SJCRH30 (cell line): ENCODE data around the gene CD300H. TPM values are rescaled to one million over a fixed set of nuclear protein-coding genes. Genes with fewer than 3 reads are reported as not detected.

ENCODE experiments used
- DNase-seq, 2 experiments: peaks; one replicate each; pipeline ENCODE4 v3.0.0-alpha.2; 2015 to 2020
- H3K27ac ChIP-seq: fragments of 250-450 bp; sonication (Bioruptor Pico); 2 replicates; pipeline ENCODE4 v1.5.1; 2020; ENCODE audit warnings: mild to moderate bottlenecking, moderate library complexity
- H3K27me3 ChIP-seq: fragments of 250-450 bp; sonication (Bioruptor Pico); 2 replicates; pipeline ENCODE4 v1.5.1; 2020; ENCODE audit warnings: mild to moderate bottlenecking, moderate library complexity
- H3K36me3 ChIP-seq: fragments of 250-450 bp; sonication (Bioruptor Pico); 2 replicates; pipeline ENCODE4 v1.5.1; 2020; ENCODE audit warnings: mild to moderate bottlenecking, moderate library complexity
- H3K4me1 ChIP-seq: fragments of 250-450 bp; sonication (Bioruptor Pico); 2 replicates; pipeline ENCODE4 v1.5.1; 2020; ENCODE audit warnings: mild to moderate bottlenecking, moderate library complexity
- H3K4me3 ChIP-seq: fragments of 250-450 bp; sonication (Bioruptor Pico); 2 replicates; pipeline ENCODE4 v1.5.1; 2020; ENCODE audit warnings: mild to moderate bottlenecking, moderate library complexity
- H3K9me3 ChIP-seq: fragments of 250-450 bp; sonication (Bioruptor Pico); replicated peaks from 2 replicates; pipeline ENCODE4 v1.5.1; 2020; ENCODE audit warnings: mild to moderate bottlenecking, moderate library complexity
- total RNA-seq: library from RNA; depleted of rRNA; stranded (reverse); fragments of >200 nt; shearing (Covaris generic); gene quantifications from 2 replicates; pipeline ENCODE4 v1.2.3, GENCODE V29; 2014

CD300H gene
- total RNA-seq, 1 experiment from 2014 or later, result not detected

GRCh38 chr17:74549343-74549742 is 18.0 kb downstream of the CD300H start:
- Histone ChIP-seq H3K9me3 (no peaks in the 10 kb centered on the region), H3K36me3 (no peaks in the 10 kb centered on the region), H3K4me1 (no peaks in the 10 kb centered on the region), H3K27ac (no peak overlapping the region), H3K27me3 (peaks cover 77% of the 10 kb centered on the region), H3K4me3 (no peak overlapping the region)
- no peak for DNase-seq

- H3K9me3 ChIP-seq, result no peaks in the 10 kb centered on the region
- DNase-seq, result peak in 1 of 2 experiments; percentile 18
- H3K4me3 ChIP-seq, result no peak overlapping the region
- no peaks in the 10 kb centered on the region for H3K4me1 ChIP-seq
- no peaks in the 10 kb centered on the region for H3K36me3 ChIP-seq
- H3K27ac ChIP-seq, result no peak overlapping the region
- H3K27me3 ChIP-seq, result peaks cover 75% of the 10 kb centered on the region
Measured at GRCh38 chr17:74547736-74548135, 19.6 kb downstream of the CD300H start.

- Histone ChIP-seq H3K4me1 (no peaks in the 10 kb centered on the region), H3K27me3 (peaks cover 72% of the 10 kb centered on the region), H3K9me3 (no peaks in the 10 kb centered on the region), H3K27ac (no peak overlapping the region), H3K4me3 (no peak overlapping the region), H3K36me3 (no peaks in the 10 kb centered on the region)
- no peak for DNase-seq
Measured at GRCh38 chr17:74547264-74547663, 20.0 kb downstream of the CD300H start.

GRCh38 chr17:74546586-74546985 is 20.7 kb downstream of the CD300H start:
- Histone ChIP-seq H3K36me3 (no peaks in the 10 kb centered on the region), H3K27me3 (peaks cover 72% of the 10 kb centered on the region), H3K4me1 (no peaks in the 10 kb centered on the region), H3K9me3 (no peaks in the 10 kb centered on the region), H3K4me3 (no peak overlapping the region), H3K27ac (no peak overlapping the region)
- no peak for DNase-seq

- Histone ChIP-seq H3K27me3 (peaks cover 72% of the 10 kb centered on the region), H3K27ac (no peak within 1 kb of the TSS), H3K9me3 (no peaks in the 10 kb centered on the region), H3K4me1 (no peaks in the 10 kb centered on the region), H3K36me3 (no peaks in the 10 kb centered on the region), H3K4me3 (no peak within 1 kb of the TSS)
- DNase-seq, result no peak
Measured at GRCh38 chr17:74545843-74546230, 21.5 kb downstream of the CD300H start, which contains the start of gene CD300C. Gene CD300C, minus strand, starts transcription at chr17:74546115. Its CDS starts 333 bp downstream, at chr17:74545782.

GRCh38 chr17:74544991-74545842 is 22.1 kb downstream of the CD300H start:
- no peak overlapping the region for H3K27ac ChIP-seq
- no peak for DNase-seq
- H3K27me3 ChIP-seq, result peaks cover 72% of the 10 kb centered on the region
- H3K36me3 ChIP-seq, result no peaks in the 10 kb centered on the region
- no peaks in the 10 kb centered on the region for H3K4me1 ChIP-seq
- H3K4me3 ChIP-seq, result no peak overlapping the region
- H3K9me3 ChIP-seq, result no peaks in the 10 kb centered on the region

- peaks cover 63% of the 10 kb centered on the region for H3K27me3 ChIP-seq
- H3K4me1 ChIP-seq, result no peaks in the 10 kb centered on the region
- no peak for DNase-seq
- no peaks in the 10 kb centered on the region for H3K9me3 ChIP-seq
- H3K27ac ChIP-seq, result no peak overlapping the region
- H3K36me3 ChIP-seq, result no peaks in the 10 kb centered on the region
- no peak overlapping the region for H3K4me3 ChIP-seq
Measured at GRCh38 chr17:74543891-74544760, 23.2 kb downstream of the CD300H start.

GRCh38 chr17:74543406-74543805 is 23.9 kb downstream of the CD300H start:
- no peaks in the 10 kb centered on the region for H3K36me3 ChIP-seq
- no peak overlapping the region for H3K4me3 ChIP-seq
- no peaks in the 10 kb centered on the region for H3K4me1 ChIP-seq
- no peak for DNase-seq
- no peak overlapping the region for H3K27ac ChIP-seq
- H3K9me3 ChIP-seq, result no peaks in the 10 kb centered on the region
- peaks cover 59% of the 10 kb centered on the region for H3K27me3 ChIP-seq

GRCh38 chr17:74542727-74543383 is 24.5 kb downstream of the CD300H start:
- H3K27ac ChIP-seq, result no peak overlapping the region
- H3K4me3 ChIP-seq, result no peak overlapping the region
- H3K9me3 ChIP-seq, result no peaks in the 10 kb centered on the region
- H3K4me1 ChIP-seq, result no peaks in the 10 kb centered on the region
- no peaks in the 10 kb centered on the region for H3K36me3 ChIP-seq
- peaks cover 55% of the 10 kb centered on the region for H3K27me3 ChIP-seq
- no peak for DNase-seq

- Histone ChIP-seq H3K9me3 (no peaks in the 10 kb centered on the region), H3K27ac (no peak overlapping the region), H3K36me3 (no peaks in the 10 kb centered on the region), H3K4me1 (no peaks in the 10 kb centered on the region), H3K4me3 (no peak overlapping the region), H3K27me3 (peaks cover 51% of the 10 kb centered on the region)
- DNase-seq, result no peak
Measured at GRCh38 chr17:74542166-74542565, 25.1 kb downstream of the CD300H start.

GRCh38 chr17:74541176-74542111 is 25.9 kb downstream of the CD300H start:
- H3K4me1 ChIP-seq, result no peaks in the 10 kb centered on the region
- H3K27ac ChIP-seq, result no peak overlapping the region
- peaks cover 51% of the 10 kb centered on the region for H3K27me3 ChIP-seq
- no peaks in the 10 kb centered on the region for H3K36me3 ChIP-seq
- no peak for DNase-seq
- no peaks in the 10 kb centered on the region for H3K9me3 ChIP-seq
- H3K4me3 ChIP-seq, result no peak overlapping the region

- DNase-seq, result no peak
- Histone ChIP-seq H3K27ac (no peak overlapping the region), H3K4me1 (no peaks in the 10 kb centered on the region), H3K36me3 (no peaks in the 10 kb centered on the region), H3K9me3 (0 out of 2 replicates have a peak, but pooled peaks cover 3% of the 10 kb centered on the region), H3K4me3 (no peak overlapping the region), H3K27me3 (peaks cover 40% of the 10 kb centered on the region)
Measured at GRCh38 chr17:74539281-74539820, 28.0 kb downstream of the CD300H start.

GRCh38 chr17:74536890-74537289 is 30.4 kb downstream of the CD300H start:
- Histone ChIP-seq H3K36me3 (no peaks in the 10 kb centered on the region), H3K9me3 (0 out of 2 replicates have a peak, but pooled peaks cover 3% of the 10 kb centered on the region), H3K27me3 (peaks cover 35% of the 10 kb centered on the region), H3K4me3 (no peak overlapping the region), H3K4me1 (no peaks in the 10 kb centered on the region), H3K27ac (no peak overlapping the region)
- no peak for DNase-seq
